GM19193 (cell line): ENCODE results near the gene ZNF239.

Experiments
- POLR2A ChIP-seq: IDR thresholded peaks from 4 replicates; pipeline ENCODE4 v1.6.1; 2011; ENCODE audit not compliant: insufficient read depth, insufficient read length; ENCODE audit errors: extremely low read depth

ZNF239 gene

DNA sequence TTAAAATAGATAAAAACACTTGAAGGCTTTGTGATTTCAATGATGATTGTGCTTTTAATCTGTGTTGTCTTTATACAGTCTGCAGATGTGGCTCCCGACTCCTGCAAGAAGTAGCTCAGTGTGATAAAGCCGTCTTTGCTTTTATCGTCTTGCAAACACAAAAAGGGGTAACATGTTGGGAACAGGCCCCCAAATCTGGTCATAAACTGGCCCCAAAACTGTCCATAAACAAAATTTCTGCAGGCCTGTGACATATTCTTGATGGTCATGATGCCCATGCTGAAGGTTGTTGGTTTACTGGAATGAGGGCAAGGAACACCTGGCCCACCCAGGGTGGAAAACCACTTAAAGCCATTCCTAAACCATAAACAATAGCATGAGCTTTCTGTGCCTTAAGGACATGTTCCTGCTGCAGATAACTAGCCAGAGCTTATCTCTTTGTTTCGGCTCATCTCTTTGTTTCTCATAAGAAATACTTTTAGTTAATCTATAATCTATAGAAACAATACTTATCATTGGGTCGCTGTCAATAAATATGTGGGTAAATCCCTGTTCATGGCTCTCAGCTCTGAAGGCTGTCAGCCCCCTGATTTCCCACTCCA lies 17.0 kb upstream of the ZNF239 start:
- TF ChIP-seq POLR2A, result no peak

DNA sequence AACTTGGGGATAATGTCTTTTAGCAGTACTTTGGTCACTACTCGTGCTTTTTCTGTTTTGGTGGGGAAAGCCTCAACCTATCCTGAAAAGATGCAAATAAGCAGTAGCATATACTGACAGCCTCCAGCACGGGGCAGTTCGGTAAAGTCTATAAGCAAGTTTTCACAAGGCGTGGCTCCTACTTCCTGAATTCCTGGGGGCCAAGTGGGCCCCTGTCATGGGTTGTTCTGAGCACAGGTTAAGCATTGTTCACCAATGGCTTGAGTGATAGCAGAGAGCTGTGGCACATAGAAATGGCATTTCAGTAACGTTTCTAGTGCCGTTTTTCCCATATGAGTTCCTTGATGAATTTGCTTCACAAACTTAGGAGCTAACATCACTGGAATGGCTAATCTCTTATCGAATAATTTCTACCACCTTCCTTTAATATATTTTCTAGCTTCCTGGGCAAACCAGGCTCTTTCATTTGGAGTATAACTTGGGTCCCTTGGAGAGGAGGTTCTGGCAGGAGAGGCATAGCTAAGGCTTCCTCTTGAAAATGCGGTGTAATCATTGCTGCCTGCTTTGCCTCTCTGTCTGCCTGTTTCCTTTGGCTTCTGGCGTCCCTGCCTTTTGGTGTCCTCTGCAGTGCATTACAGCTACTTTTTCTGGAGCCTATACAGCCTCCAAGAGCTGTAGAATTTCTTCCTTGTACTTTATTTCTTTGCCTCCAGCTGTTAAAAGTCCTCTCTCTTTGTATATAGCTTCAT lies 11.7 kb upstream of the ZNF239 start:
- TF ChIP-seq POLR2A, result no peak

DNA sequence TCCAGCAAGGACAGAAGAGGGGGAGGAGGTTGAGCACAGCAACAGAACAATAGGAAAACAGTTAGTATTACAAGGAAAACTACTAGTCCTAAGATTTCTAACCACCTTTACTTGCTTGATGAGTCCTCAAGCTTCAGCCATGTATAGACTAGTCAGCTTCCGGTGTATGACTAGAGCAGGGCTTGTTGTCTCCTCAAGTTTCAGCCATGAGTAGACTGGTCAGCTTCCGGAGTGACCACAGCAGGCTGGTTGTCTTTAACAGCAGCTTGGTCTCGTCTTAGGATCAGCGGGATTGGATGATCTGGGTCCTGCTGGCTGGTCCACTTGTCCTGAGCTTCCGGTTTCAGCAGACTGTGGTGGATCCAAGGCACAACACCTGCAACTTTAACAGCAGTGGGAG lies 10.6 kb upstream of the ZNF239 start:
- no peak for TF ChIP-seq POLR2A

DNA sequence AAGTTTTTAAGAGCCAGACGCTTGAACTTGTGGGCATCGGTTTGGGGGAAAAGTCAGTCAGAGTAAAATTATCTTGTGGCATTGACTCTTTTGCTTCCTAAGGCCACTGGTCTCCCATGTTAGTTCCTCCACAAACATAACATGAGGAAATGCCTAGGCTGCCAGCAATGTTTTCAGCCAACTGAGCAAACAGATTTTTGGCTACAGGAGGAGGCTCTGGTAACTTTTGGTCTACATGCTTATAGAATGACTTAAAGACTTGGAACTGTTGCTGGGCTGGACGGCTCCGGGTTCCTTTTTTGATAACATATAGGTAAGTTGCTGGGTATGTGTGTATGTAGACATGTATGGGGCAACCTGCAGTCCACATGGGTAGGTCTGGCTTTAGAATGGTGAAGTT lies 9.6 kb upstream of the ZNF239 start:
- no peak for TF ChIP-seq POLR2A

DNA sequence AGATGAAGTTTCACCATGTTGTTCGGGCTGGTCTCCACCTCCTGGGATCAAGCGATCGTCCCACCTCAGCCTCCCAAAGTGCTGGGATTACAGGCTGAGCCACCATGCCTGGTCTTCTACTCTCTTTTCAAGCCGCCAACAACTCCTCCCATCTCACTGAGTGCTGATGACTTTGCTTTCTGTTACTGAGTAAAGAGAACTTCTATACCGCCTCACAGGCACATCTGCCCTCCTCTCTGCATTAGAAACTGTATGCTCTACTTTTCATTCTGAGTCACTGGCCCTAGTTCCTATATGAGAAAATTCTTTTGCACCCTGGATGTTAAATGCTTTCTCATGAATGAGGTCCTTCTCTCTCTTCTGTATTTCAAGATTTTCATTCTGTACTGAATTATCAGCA lies 2.2 kb upstream of the ZNF239 start:
- TF ChIP-seq POLR2A, result no peak

DNA sequence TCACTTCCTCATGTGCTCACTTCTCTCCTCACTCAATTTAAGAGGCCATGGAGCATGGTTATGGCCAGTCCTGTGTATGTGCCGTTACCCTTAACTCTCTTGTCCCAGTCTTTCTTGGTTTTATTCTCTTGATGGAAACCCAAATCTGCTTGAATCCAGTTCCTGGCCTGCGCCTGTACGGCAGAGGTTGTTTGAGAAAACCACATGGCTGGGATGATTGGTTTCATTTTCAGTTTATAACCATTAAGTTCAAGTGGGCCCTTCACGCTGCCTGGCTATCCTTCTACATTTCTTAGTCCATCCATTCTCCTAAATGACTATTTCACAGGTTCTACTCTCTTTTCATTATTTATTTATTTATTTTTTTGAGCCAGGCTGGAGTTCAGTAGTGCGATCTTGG lies 1.6 kb upstream of the ZNF239 start:
- TF ChIP-seq POLR2A, result no peak

DNA sequence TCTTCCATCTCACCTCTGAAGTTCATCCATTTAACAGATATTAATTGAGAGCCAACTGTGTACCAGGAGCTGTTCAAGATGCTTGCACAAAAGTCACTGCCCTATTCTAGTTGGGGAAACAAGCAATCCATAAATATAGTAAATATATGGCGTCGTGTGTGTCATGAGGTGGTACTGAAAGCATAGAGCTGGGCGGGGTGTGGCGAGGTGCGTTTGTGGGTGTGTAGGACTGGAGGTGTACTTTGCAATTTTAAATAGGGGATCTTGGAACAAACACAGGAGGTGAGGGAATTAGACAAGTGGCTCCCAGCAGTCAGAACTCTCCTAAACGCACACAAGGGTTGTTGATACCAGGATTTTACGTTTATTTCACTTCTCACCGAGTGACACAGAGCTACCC lies 490 bp upstream of the ZNF239 start:
- TF ChIP-seq POLR2A, result no peak

DNA sequence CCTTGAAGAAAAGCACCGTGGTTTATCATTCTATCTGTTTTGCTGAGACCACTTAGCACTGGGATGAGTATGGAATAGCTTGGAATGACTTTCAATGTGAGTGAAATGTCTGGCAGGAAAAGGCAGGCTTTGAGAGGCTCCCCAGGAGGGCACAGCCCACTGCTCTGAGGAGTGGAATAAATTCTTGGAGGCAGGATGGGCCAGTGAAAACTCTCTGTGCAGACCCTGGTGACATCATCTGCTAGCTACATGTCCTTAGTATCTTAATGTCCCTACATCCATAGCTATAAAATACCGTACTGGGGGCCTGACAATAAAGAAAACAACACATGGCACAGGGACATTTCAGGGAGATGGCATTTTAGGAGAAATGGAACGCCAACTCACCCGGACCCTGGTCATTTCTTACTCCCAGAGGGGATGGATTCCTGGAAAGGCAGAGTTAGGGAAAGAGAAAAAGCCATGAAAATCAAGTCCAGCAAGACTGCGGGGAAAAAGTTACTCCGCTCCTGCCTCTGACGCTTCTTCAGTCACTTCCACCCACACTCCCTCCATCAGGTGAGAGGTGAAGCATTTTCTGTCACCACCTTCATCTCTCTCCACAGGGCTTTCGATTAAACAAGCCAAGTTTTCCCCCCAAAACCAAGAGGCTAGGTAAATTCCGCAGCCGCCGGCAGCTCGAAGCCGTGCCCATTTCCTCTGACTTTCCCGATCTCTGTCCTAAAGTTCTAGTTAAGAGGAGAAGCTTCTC lies 991 bp downstream of the ZNF239 start:
- no peak for TF ChIP-seq POLR2A

DNA sequence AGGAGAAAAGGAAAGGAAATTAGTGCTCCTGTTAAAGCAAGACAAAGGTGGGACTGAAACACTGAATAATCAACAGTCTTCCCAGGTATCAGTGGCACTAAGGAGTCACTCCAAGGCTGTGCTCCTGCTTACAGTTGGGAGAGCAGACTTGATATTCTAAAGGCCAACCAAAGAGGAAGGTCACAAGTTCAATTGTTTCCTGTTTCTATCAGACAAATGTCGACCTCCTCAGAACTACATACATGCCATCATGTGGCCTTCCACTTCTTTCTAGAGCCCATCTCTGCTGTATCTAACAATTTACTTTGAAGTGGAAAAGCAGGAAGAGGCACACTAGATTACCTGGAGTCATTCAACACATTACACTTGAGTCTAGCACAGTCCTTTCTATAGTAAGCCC lies 3.4 kb downstream of the ZNF239 start:
- TF ChIP-seq POLR2A, result no peak

DNA sequence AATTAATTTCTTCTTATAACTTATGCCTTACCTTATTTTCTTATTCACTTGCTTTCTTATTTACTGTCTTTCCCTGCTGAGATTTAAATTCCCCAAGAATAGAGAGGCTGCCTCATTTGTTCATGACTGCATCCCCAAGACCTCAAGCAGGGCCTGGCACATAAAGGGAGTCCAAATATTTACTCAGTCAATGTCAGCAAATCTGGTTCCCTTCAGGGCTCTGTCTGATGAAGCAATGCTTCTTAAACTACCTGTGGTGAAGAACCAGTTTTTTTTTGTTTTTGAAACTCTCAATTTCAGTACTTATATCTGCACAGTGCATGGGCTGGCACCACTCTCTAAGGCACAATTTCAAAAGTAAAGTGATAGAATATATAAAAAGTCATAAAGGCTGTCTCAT lies 4.7 kb downstream of the ZNF239 start:
- TF ChIP-seq POLR2A, result no peak

DNA sequence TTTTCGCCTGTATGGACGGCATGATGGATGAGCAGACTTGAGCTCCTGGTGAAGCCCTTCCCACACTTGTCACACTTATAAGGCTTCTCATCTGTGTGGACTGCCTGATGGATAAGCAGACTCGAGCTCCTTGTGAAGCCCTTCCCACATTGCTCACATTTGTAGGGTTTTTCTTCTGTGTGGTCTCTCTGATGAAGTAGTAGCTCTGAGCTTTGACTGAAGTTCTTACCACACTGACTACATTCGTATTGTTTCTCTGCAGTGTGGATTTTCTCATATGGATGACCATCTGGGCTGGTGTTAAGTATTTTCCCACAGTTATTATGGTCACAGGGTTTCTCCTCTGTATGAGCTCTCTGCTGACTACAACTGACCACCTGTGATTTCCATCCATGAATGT lies 17.2 kb downstream of the ZNF239 start:
- no peak for TF ChIP-seq POLR2A

DNA sequence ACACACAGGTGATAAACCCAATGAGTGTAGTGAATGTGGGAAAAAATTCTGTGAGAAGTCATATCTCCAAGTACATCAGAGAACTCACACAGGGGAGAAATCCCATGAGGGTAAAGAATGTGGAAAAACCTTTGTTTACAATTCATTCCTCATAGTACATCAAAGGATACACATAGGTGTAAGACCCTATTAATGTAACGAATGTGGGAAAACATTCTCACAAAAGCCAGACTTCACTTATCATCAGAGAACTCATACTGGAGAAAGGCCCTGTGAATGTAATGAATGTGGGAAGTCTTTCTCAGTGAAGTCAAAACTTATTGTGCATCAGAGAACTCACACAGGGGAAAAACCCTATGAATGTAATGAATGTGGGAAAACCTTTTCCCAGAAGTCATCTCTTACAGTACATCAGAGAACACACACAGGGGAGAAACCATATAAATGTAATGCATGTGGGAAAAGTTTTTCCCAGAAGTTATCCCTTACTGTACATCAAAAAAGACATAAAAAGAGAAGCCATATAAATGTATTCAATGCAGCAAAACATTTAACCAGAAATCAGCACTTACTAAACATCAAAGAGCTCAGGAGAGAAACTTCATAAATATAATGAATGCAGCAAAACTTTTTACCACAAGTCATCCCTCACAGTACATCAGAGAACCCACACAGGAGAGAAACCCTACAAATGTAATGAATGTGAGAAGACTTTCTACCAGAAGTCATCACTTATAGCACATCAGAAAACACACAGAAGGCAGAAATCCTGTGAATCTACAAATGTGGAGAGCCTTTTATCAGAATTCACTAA lies 49.8 kb downstream of the ZNF239 start:
- no peak for TF ChIP-seq POLR2A
